Prostate gland (tissue), 2 donors: ENCODE measurements around the gene MTSS2.
A peak's percentile ranks its signal among the peaks of the same experiment; 100 is the strongest.

Source experiments
- POLR2A ChIP-seq: fragments of 450-650 bp; IDR thresholded peaks from one replicate; pipeline ENCODE4 v1.6.1; 2016; ENCODE audit warnings: antibody characterized with exemption, mild to moderate bottlenecking
- POLR2AphosphoS5 ChIP-seq: sonication (generic); formaldehyde crosslinking; IDR thresholded peaks from one replicate; pipeline ENCODE4 v1.6.1; 2017; ENCODE audit warnings: antibody characterized with exemption
- TF ChIP-seq, protein P1 (sequence below), 4 experiments: fragments of 200-600 bp in 2 of 4; fragments of 450-650 bp in 2 of 4; sonication (generic) in 2 of 4; IDR thresholded peaks; 1 replicate in 3 of 4; 2 replicates in 1 of 4; pipeline ENCODE4 v1.5.1; 2016 to 2019; ENCODE audit warnings: antibody characterized with exemption in 4 of 4, mild to moderate bottlenecking in 2 of 4, moderate library complexity in 2 of 4

DNA sequence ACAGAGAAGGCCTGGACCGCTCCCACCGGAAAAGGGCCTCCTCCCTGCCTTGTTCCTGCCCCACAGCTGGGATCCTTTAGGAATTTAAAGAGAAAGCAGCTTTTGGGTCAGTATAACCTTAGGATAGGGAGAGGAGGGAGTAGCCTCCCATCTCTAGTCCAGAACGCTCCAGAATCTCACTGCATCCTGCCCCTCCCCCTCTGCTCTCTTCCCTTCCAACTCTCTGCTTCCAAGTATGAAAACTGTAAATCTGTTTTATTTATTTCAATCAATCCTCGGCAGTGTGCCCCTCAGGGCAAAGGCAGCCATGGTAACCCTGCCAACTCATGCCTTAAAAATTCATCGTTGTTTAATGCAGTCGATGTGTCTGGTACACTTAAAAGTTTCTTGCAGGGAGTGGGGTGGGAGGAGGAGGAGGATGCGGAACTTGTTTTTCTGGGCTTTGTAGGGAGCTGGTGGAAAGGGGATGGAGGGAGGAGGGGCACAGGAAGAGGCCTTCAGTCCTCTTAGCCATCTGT is 21.2 kb upstream of the MTSS2 start:
- TF ChIP-seq POLR2A (no peak), POLR2AphosphoS5 (peak; percentile 77)
- TF ChIP-seq, protein P1, sequence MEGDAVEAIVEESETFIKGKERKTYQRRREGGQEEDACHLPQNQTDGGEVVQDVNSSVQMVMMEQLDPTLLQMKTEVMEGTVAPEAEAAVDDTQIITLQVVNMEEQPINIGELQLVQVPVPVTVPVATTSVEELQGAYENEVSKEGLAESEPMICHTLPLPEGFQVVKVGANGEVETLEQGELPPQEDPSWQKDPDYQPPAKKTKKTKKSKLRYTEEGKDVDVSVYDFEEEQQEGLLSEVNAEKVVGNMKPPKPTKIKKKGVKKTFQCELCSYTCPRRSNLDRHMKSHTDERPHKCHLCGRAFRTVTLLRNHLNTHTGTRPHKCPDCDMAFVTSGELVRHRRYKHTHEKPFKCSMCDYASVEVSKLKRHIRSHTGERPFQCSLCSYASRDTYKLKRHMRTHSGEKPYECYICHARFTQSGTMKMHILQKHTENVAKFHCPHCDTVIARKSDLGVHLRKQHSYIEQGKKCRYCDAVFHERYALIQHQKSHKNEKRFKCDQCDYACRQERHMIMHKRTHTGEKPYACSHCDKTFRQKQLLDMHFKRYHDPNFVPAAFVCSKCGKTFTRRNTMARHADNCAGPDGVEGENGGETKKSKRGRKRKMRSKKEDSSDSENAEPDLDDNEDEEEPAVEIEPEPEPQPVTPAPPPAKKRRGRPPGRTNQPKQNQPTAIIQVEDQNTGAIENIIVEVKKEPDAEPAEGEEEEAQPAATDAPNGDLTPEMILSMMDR (IDR thresholded peaks at IDR 0.05), result no peak
